Endothelial cell of umbilical vein (primary cell): Measurements from ENCODE around the gene AKT1. TPM values are rescaled to one million over a fixed set of nuclear protein-coding genes. Genes with fewer than 3 reads are reported as not detected.

ENCODE experiments used
- BruUV-seq: library from RNA; stranded (reverse); fragments of 400-500 nt; replicated peaks from 2 replicates; lab custom pipeline; 2021; lab: Mats Ljungman, UMichigan
- CTCF ChIA-PET: fragments of 300-600, 350-600 bp; sonication (Branson Sonifier 250); formaldehyde crosslinking; loops from one replicate; lab custom pipeline; 2021; ENCODE audit warnings: antibody characterized with exemption, inconsistent platforms; lab: Charles Lee
- POLR2A ChIA-PET: fragments of 300-600, 350-600 bp; sonication (Branson Sonifier 250); formaldehyde crosslinking; loops from one replicate; lab custom pipeline; 2021; ENCODE audit warnings: antibody characterized with exemption, inconsistent platforms; lab: Charles Lee
- DNase-seq: peaks from one replicate; pipeline ENCODE4 v3.0.0-alpha.2; 2011; ENCODE audit warnings: low read depth, low spot score
- FAIRE-seq: peaks from 2 replicates; lab custom pipeline; 2011; peaks lifted over from hg19 to GRCh38; lab: Jason Lieb, UNC
- H2AFZ ChIP-seq: 2 replicates; pipeline ENCODE4 v1.6.0; 2012; ENCODE audit warnings: low read depth, low read length, control low read depth, inconsistent platforms
- H3K27ac ChIP-seq: 2 replicates; pipeline ENCODE4 v1.5.1; 2011; ENCODE audit warnings: low read depth, mild to moderate bottlenecking, control low read depth, low read length, moderate library complexity; ENCODE audit not compliant: insufficient read depth
- H3K27me3 ChIP-seq, 2 experiments: 2 replicates each; pipeline versions ENCODE4 v1.6.0 to v1.6.1; 2011; ENCODE audit warnings: low read length in 2 of 2, mixed read lengths in 1 of 2; ENCODE audit not compliant: control insufficient read depth in 2 of 2, insufficient read depth in 2 of 2
- H3K36me3 ChIP-seq, 2 experiments: 2 replicates in 1 of 2; 3 replicates in 1 of 2; pipeline ENCODE4 v1.5.1; 2011; ENCODE audit warnings: low read length in 2 of 2, mild to moderate bottlenecking in 1 of 2, moderate library complexity in 1 of 2; ENCODE audit not compliant: control insufficient read depth in 2 of 2, insufficient read depth in 2 of 2; ENCODE audit errors: extremely low read depth in 1 of 2
- H3K4me1 ChIP-seq: 3 replicates; pipeline ENCODE4 v1.5.1; 2011; ENCODE audit warnings: mild to moderate bottlenecking, low read length; ENCODE audit not compliant: control insufficient read depth, insufficient read depth; ENCODE audit errors: extremely low read depth
- H3K4me2 ChIP-seq: 2 replicates; pipeline ENCODE4 v1.6.1; 2011; ENCODE audit warnings: low read length, control low read depth, mixed read lengths; ENCODE audit not compliant: insufficient read depth
- H3K4me3 ChIP-seq, 3 experiments: fragments of 200-600 bp in 1 of 3; sonication (generic), shearing (Covaris generic) in 1 of 3; replicated peaks in 1 of 3; 2 replicates each; pipeline ENCODE4 v1.5.1; 2011 to 2016; ENCODE audit warnings: control low read depth in 3 of 3, low read length in 3 of 3, mild to moderate bottlenecking in 2 of 3, inconsistent platforms in 1 of 3, low read depth in 1 of 3, moderate library complexity in 1 of 3; ENCODE audit not compliant: insufficient read depth in 1 of 3
- H3K79me2 ChIP-seq: 2 replicates; pipeline ENCODE4 v1.6.0; 2012; ENCODE audit warnings: low read length, inconsistent platforms; ENCODE audit not compliant: control insufficient read depth, insufficient read depth
- H3K9ac ChIP-seq: replicated peaks from 2 replicates; pipeline ENCODE3; 2011; ENCODE audit warnings: low read length, control low read depth; ENCODE audit not compliant: insufficient read depth; ENCODE audit errors: extremely low read depth
- H3K9me1 ChIP-seq: replicated peaks from 3 replicates; pipeline ENCODE4 v1.6.0; 2011; ENCODE audit warnings: mild to moderate bottlenecking, low read length; ENCODE audit not compliant: control insufficient read depth, insufficient read depth; ENCODE audit errors: extremely low read depth
- H3K9me3 ChIP-seq: replicated peaks from 2 replicates; pipeline ENCODE4 v1.5.1; 2012; ENCODE audit warnings: low read length, inconsistent platforms; ENCODE audit not compliant: control insufficient read depth, insufficient read depth
- H4K20me1 ChIP-seq: replicated peaks from 2 replicates; pipeline ENCODE3; 2011; ENCODE audit warnings: mild to moderate bottlenecking, low read length; ENCODE audit not compliant: control insufficient read depth, insufficient read depth; ENCODE audit errors: extremely low read depth
- CTCF ChIP-seq, 2 donors: IDR thresholded peaks; 1 replicate in 1 of 2; 2 replicates in 1 of 2; pipeline ENCODE4 v1.5.1; 2011; ENCODE audit warnings: low read length in 2 of 2, mild to moderate bottlenecking in 2 of 2, moderate library complexity in 2 of 2, control low read depth in 1 of 2, inconsistent platforms in 1 of 2, low read depth in 1 of 2; ENCODE audit not compliant: insufficient read depth in 1 of 2; ENCODE audit errors: extremely low read depth in 1 of 2
- EZH2 ChIP-seq: IDR thresholded peaks from 2 replicates; pipeline ENCODE4 v1.6.1; 2012; ENCODE audit warnings: borderline replicate concordance, low read depth, mild to moderate bottlenecking, moderate library complexity, low read length, inconsistent platforms; ENCODE audit not compliant: severe bottlenecking
- FOS ChIP-seq: IDR thresholded peaks from 2 replicates; pipeline ENCODE4 v1.6.1; 2011; ENCODE audit warnings: mild to moderate bottlenecking, low read length, moderate library complexity, borderline replicate concordance; ENCODE audit not compliant: insufficient read depth
- JUN ChIP-seq: IDR thresholded peaks from 2 replicates; pipeline ENCODE4 v1.6.1; 2011; ENCODE audit warnings: borderline replicate concordance, low read depth; ENCODE audit not compliant: insufficient read length, insufficient read depth
- POLR2A ChIP-seq: IDR thresholded peaks from 2 replicates; pipeline ENCODE4 v1.6.1; 2012; ENCODE audit warnings: low read depth, mild to moderate bottlenecking, control low read depth, low read length
- dilution Hi-C: fragments of 300-500 bp; cut with MboI; formaldehyde crosslinking; loops from one replicate; pipeline ENCODE4 v1.15.0; 2019; ENCODE audit warnings: low sequenced_read_pairs; ENCODE audit not compliant: extremely low pct_ligation_motif_present
- intact Hi-C: fragments of 100-400 bp; cut with micrococcal nuclease; formaldehyde crosslinking; loops from one replicate; pipeline ENCODE4 v1.10.0; 2022
- polyA plus RNA-seq, 4 experiments: library from polyadenylated mRNA; depleted of rRNA in 3 of 4; stranded (reverse) in 3 of 4; unstranded in 1 of 4; fragments of >200 nt; gene quantifications; 2 replicates each; pipeline versions ENCODE4 v1.2.1 to v1.2.3, GENCODE V29; 2011 to 2012; ENCODE audit warnings: missing spikeins in 1 of 4
- total RNA-seq: library from RNA; stranded (reverse); gene quantifications from 2 replicates; pipeline ENCODE4 v1.2.3, GENCODE V29; 2021
- TF ChIP-seq, protein P1 (sequence below): IDR thresholded peaks from 2 replicates; pipeline ENCODE4 v1.6.1; 2011; ENCODE audit not compliant: insufficient read depth, insufficient read length

AKT1 gene
- total and polyA plus RNA-seq, 2 donors (not counting 3 experiments of a cell fraction or from before 2014, with no cell fraction given), result 177 to 191 TPM

DNA sequence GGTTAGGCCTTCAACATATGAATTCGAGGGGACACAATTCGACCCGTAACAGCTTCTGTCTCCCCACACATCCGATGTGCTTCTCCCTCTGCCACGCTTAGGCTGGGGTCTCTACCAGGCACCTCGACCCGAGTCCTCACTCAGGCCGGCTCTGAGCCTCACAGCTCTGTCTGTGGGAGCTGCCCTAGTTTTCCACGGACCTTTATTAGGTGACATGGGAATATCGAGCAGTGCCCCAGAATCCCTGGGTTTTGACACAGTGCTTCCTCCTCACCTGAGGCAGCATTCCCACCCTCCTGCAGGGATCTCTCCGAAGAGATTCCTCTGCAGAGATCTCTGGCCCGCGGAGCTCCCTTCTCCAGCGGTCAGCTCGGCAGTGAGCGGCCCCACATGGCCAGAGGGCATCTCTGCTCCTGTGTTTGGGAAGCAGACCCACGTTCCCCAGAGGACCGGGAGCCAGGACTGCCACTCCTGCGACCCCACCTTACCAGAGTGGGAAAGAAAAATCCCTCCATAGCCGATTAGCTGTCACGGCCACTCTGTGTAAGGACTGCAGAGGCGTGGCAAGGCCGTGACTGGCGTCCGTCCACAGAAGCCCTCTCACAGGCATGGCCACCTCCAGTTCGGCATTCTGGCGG lies 26.5 kb upstream of the AKT1 start:
- DNase-seq (no peak), FAIRE-seq (no peak)
- no peak overlapping the region for H3K27ac ChIP-seq
- no peak overlapping the region for H3K4me3 ChIP-seq
- H3K9me1 ChIP-seq, result no peaks in the 10 kb centered on the region
- ChIA-PET POLR2A (no interaction called here), CTCF (interaction anchor here (1.1 to 5.0 kb wide), 6 partner anchors 12 to 58 kb away, joined by 3 to 67 read pairs (median 6); no protein-coding TSS in a partner anchor)
- no peak overlapping the region for H3K4me2 ChIP-seq
- H4K20me1 ChIP-seq, result no peaks in the 10 kb centered on the region
- no TSS peak for BruUV-seq
- TF ChIP-seq POLR2A (no peak), CTCF (IDR thresholded peaks at IDR 0.05; ENCODE audit: extremely low read depth in 1 of 2, insufficient read depth in 1 of 2, low read depth in 1 of 2, low read length in 2 of 2) (no peak), EZH2 (no peak), FOS (no peak), JUN (no peak)
- TF ChIP-seq, protein P1, sequence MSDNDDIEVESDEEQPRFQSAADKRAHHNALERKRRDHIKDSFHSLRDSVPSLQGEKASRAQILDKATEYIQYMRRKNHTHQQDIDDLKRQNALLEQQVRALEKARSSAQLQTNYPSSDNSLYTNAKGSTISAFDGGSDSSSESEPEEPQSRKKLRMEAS, result no peak
- no peaks in the 10 kb centered on the region for H3K27me3 ChIP-seq
- intact Hi-C loops, result no loop called here
- H3K9ac ChIP-seq, result no peak overlapping the region
- no peaks in the 10 kb centered on the region for H3K79me2 ChIP-seq
- peaks cover 6% of the 10 kb centered on the region for H3K4me1 ChIP-seq
- dilution Hi-C loops, result no loop called here
- H3K36me3 ChIP-seq, result no peaks in the 10 kb centered on the region
- no peaks in the 10 kb centered on the region for H3K9me3 ChIP-seq
- no peak overlapping the region for H2AFZ ChIP-seq
